ENCODE measurements around the gene IGFBP7.

IGFBP7 gene

GRCh38 chr4:57098415-57098814 lies 11.8 kb downstream of the IGFBP7 start:
- DNase-seq = no peak

- DNase-seq = no peak
Measured at GRCh38 chr4:57097711-57098110, 12.5 kb downstream of the IGFBP7 start.

- no peak for DNase-seq
Measured at GRCh38 chr4:57095956-57096355, 14.2 kb downstream of the IGFBP7 start.

GRCh38 chr4:57095245-57095644 lies 14.9 kb downstream of the IGFBP7 start:
- no peak for DNase-seq

GRCh38 chr4:57094832-57095223 lies 15.4 kb downstream of the IGFBP7 start:
- DNase-seq = no peak

- DNase-seq = no peak
Measured at GRCh38 chr4:57093845-57094831, 16.0 kb downstream of the IGFBP7 start.

- no peak for DNase-seq
Measured at GRCh38 chr4:57091657-57092162, 18.5 kb downstream of the IGFBP7 start.

- no peak for DNase-seq
Measured at GRCh38 chr4:57090079-57090478, 20.1 kb downstream of the IGFBP7 start.

- no peak for DNase-seq
Measured at GRCh38 chr4:57089549-57089948, 20.6 kb downstream of the IGFBP7 start.

- no peak for DNase-seq
Measured at GRCh38 chr4:57086031-57086723, 24.0 kb downstream of the IGFBP7 start.

- no peak for DNase-seq
Measured at GRCh38 chr4:57085278-57085677, 24.9 kb downstream of the IGFBP7 start.

GRCh38 chr4:57084360-57084759 lies 25.8 kb downstream of the IGFBP7 start:
- no peak for DNase-seq

GRCh38 chr4:57083090-57083489 lies 27.1 kb downstream of the IGFBP7 start:
- peak in 1 of 58 donors; percentile 10 for DNase-seq

GRCh38 chr4:57081651-57082621 lies 28.2 kb downstream of the IGFBP7 start:
- peak in 5 of 58 donors; percentile 2 to 36 (median 24) for DNase-seq

GRCh38 chr4:57080781-57081650 lies 29.2 kb downstream of the IGFBP7 start:
- no peak for DNase-seq

- DNase-seq = peak in 5 of 58 donors; percentile 2 to 24 (median 14)
Measured at GRCh38 chr4:57078685-57079521, 31.3 kb downstream of the IGFBP7 start.

- no peak for DNase-seq
Measured at GRCh38 chr4:57077550-57078343, 32.4 kb downstream of the IGFBP7 start.

- DNase-seq = no peak
Measured at GRCh38 chr4:57076646-57077045, 33.5 kb downstream of the IGFBP7 start.

All from anterior cingulate cortex (tissue), 58 donors.